Inflammatory macrophage treated with lipopolysaccharide for 1 hour (primary cell): ENCODE data around the gene NT5DC1.
"Not testable (repeated sequence)": the region's sequence is repeated elsewhere in the genome, so short reads cannot be mapped to it uniquely, and the experiment has no call there.

Source experiments
- DNase-seq, 2 donors: peaks; one replicate each; pipeline ENCODE4 v3.0.0-alpha.2; 2020 to 2022

Gene NT5DC1

DNA sequence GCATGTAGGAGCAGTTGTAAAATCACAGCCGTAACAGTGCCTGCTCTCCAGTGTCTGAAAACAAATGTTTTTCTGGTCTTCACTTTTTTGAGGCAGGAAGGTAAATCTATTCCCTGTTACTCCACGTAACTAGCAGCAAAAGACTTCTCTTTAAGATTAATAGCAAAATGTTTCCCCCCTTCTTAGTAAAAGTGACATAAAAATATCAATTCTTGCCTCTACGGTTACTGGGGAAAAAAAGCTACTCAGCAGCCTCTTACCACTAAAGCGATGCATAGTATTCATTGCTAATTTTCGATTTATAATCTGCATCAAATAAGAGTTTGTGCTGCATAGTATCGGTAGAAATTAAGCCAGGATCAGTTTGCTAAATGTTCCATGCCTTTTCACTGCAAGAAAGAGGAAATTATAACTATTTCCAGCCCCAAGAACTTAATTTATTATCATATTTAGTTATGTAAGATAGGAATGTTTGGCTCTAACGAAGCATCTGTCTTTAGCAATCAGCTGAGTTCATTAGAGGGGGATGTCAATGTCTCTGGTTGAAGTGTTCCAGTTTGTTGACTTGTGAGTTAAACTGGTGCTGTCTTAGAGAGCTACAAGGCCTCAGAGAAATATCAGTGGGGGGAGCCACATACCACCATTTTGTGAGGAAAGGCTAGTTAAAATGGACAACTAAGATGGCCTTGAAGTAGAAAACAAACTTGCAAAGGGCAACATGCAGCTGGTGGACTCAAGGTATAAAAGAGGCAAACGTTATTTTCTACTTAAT, 179.7 kb downstream of the NT5DC1 start:
- peak; percentile 15 to 28 for DNase-seq

DNA sequence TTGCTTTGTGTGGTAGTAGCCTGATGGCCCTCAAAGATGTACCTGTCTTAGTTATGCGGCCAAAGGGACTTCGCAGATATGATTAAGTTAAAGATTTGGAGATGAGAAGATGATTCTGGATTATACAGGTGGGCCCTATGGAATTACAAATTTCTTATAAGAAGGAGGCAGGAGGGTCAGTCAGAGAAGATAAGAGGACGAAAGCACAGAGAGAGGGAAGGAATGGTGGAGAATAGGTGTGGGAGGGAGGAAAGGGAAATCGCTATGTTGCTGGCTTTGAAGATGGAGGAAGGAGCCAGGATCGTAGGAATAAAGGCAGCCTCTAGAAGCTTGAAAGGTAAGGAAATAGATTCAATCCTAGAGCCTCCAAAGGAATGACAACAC, 180.3 kb downstream of the NT5DC1 start:
- DNase-seq, result no peak

DNA sequence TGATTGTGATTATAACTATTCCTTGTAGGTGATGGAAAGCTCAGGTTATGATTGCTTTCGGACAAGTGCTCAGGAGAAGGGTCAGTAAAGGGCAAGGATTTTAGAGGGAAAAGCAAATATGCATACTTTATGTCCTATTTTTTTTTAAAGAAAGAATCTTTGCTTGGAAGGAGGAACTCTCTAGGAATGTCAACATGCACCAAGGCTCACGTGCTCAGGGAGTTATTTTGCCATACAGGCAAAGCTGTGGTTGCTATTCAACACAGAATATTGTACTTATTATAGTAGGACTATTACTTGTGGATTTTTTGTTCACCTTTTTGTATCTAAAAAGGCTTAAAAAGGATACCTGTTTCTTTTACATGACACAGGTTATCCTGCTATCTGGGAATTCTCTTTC, 182.0 kb downstream of the NT5DC1 start:
- no peak for DNase-seq

DNA sequence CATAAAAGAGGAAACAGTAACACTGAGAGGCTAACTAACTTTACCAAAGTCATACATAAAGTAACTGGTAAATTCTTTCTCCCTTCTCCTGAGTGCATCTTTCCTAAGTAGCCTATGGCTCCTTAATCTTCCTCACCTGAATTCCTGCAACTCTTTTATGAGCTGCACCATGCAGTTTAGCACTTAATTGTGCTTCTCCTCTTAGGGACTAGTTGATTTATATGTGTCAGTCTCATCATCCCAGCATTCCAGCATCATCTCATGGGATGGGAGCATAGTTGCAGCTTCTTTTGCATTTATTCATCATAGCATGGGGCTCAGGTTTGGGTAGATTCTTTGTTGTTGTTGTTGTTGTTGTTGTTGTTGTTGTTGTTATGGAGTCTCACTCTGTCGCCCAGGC, 182.5 kb downstream of the NT5DC1 start:
- no peak for DNase-seq

DNA sequence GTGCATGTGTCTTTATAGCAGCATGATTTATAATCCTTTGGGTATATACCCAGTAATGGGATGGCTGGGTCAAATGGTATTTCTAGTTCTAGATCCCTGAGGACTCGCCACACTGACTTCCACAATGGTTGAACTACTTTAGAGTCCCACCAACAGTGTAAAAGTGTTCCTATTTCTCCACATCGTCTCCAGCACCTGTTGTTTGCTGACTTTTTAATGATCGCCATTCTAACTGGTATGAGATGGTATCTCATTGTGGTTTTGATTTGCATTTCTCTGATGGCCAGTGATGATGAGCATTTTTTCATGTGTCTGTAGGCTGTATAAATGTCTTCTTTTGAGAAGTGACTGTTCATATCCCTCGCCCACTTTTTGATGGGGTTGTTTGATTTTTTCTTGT, 184.3 kb downstream of the NT5DC1 start:
- DNase-seq, result not testable (repeated sequence)

DNA sequence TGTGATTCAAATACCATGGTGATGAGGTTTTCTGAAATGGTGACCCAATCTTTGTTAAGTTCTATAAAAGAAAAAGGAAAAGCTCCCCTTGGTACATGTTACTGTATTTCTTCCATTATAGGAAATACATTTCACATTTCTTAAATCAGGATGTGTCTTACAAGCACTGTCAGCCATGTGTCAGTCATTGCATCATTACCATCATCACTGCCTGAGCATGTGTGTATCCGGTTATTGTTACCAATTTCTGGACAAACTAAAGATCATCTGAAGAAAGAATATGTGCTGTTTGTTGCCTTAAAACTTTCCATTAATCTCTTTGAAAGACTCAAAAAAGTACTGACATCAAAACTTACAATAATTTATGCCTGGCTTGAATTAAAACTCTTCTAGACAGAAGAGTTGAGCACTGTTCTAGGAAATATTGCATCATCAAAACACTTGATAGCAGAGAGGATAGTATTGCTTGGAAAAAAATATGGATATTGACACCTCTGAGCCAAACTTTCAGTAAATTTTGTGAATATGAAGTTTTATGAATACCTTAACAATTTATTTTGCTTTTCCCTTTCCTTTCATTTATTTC, 186.2 kb downstream of the NT5DC1 start:
- peak in 1 of 2 donors; percentile 32 for DNase-seq

DNA sequence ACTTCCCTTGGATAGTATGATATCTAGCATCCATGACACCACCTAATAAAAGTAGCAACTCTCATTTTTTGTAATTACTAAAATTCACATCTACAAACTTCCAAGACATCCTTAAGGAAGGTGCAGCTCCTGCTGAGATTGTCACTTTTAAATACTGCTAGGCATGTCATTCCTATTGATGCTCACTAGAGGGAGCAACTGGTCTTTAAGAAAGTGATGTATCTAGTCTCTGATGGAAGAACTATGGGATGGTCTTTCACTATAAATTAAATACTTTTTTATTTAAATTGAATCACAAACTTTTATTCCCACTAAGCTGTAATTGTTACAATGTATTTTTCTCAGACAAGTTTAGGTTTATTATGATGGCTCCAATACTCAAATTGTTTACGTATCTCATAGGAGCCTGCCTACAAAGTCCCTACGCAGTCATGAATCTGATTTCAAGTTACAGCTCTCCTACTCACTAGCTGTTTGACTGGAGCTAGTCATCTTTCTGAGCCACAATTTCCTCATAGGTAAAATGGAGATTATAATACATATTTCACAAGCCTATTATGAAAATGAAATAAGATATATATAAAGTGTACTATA, 187.1 kb downstream of the NT5DC1 start:
- peak; percentile 40 to 75 for DNase-seq

DNA sequence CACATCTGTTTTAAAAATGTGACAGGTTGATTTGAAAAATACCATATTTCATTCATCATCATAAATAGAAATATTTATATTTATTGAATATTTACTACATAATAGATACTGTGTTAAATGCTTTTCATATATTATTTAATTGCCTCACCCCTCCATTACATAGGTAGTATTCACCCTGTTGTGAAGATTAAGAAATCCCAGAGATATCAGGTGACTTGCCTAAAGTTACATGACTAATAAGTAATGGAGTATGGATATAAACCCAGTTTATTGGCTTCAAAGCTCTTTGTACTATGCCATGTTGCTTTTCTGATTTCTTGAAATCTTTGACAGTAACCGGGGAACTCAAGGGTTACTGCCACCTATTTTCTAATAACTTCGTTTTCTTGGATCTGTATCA, 189.2 kb downstream of the NT5DC1 start:
- no peak for DNase-seq

DNA sequence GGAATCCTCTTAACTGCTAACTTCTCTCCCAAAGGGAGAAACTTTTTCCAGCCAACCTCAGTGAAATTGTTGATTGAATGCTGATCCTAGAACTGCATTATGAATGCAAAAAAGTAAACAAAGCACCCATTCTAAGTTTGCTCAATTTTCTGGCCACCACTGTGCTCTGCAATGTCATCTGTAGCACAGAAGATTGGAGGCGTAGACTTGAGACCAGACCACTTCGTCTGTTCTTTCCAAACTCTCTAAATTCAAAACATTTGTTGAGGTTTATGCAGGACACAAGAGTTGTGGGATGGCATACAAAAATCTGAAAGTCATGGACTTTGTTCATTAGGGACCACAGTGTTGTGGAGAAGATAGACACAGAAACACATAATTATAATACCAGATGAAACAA, 190.1 kb downstream of the NT5DC1 start:
- no peak for DNase-seq

DNA sequence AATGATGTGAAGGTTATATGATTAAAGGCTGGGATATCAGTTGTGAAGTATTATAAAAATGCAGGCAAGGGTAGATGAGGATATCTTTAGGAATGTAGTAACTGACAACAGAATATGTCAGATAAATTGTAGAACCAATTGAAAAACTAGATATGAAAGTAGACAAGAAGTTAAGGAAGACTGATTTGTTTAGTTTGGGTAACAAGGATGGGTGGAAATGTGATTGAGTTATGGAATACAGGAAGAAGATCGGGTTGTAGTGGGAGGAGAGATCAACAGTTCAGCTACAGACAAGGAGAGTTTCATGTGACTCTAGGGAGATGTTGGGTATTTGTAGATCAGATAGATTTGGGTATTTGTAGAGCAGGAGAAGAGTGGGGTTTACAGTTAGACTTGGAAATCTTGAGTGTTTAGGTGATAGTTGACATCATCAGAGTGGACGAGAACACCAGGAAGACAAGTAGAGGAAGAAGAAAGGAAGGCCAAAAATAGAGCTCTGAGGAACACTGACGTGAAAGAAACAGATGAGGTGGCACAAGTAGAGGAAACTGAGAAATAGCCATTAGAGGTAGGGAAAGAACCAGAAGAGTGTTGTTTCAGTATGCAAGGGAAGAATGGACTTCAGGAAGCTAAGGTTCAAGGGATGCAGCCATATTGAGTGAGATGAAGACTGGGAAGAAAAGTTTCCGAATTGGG, 191.2 kb downstream of the NT5DC1 start:
- no peak for DNase-seq

DNA sequence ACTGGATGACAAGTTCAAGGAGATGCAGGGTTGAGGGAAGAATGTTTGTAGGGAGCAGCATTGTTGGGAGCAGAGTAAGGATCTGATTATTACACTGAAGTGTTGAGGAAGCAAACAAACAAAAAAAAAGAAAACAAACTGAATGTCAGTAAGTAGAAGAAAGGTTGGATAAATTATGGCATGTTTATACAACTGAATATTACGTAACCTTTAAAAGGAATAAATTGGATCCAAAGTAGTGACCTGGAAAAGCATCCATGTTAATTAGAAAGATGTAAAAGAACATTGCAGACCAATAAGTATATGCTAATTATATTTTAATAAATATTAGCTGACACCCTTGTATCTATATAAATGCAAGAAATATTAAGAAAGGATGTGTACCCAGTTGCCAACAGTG, 191.9 kb downstream of the NT5DC1 start:
- no peak for DNase-seq

DNA sequence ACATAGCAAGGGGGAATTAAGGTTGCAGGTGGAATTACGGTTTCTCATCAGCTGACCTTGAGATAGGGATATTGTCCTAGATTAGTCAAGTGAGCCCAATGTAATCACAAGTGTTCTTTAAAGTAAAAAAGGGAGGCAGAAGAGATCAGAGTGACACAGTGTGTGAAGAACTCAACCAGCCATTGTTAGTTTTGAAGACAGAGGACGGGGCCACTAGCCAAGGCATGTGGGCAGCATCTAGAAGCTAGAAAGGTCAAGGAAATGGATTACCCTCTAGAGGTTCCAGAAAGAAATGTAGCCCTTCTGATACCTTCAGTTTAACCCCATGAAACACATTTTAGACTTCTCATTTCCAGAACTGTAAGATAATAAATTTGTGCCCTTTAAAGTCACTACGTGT, 197.6 kb downstream of the NT5DC1 start:
- no peak for DNase-seq

DNA sequence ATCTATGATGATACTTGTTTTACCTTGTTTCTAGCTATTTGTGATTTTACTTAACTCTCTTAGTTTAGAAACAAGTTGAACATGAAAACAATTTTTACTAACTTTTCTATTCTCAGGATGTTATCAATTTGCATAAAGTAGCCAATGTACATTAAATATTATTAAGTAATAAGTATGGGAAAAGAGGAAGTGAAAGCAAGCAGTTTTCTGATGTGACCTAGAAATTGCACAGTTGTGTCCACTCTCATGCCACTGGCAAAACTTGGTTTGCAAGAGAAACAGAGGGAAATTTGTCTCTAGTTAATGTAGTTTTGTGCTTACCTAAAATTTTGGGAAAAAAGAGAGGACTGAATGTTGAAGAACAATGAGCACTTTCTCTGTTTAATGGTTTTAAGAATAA, 198.3 kb downstream of the NT5DC1 start:
- DNase-seq, result peak; percentile 72 to 77
